GM18517 (cell line): ENCODE data around the gene TMEM38A.

ENCODE experiments used
- ATAC-seq: cut with Tn5 transposase; IDR thresholded peaks from one replicate; pipeline ENCODE4 v1.9.1; 2021; ENCODE audit warnings: mild to moderate bottlenecking, moderate library complexity; ENCODE audit not compliant: unreplicated experiment

The TMEM38A gene, protein sequence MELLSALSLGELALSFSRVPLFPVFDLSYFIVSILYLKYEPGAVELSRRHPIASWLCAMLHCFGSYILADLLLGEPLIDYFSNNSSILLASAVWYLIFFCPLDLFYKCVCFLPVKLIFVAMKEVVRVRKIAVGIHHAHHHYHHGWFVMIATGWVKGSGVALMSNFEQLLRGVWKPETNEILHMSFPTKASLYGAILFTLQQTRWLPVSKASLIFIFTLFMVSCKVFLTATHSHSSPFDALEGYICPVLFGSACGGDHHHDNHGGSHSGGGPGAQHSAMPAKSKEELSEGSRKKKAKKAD

GRCh38 chr19:16660763-16661479 lies at the start of gene TMEM38A:
Gene TMEM38A (plus strand): TSS chr19:16661139. CDS start chr19:16661218, 79 bp downstream.
- peak; percentile 8 for ATAC-seq

DNA sequence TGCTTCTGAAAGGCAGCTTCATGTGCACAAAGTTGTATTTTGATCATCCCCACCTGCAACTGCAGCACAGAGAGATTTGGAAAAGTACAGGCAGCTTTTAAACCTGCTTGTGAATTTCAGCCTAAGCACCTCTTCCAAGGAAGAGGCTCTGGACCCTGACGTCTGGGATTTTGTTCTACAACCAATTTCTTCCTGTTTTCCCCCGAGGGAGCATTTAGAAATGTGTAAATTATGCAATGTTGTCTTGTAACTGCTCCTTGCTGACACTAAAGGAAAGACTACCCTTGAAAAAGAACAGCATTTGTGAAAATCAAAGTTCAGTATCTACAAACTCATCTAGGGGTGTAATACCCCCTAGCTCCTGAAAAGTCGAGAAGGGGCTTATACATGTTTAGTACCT lies 48.3 kb upstream of the TMEM38A start:
- ATAC-seq, result no peak

- ATAC-seq, result no peak
These were observed 47.1 kb upstream of the TMEM38A start for GRCh38 chr19:16613841-16614240.

DNA sequence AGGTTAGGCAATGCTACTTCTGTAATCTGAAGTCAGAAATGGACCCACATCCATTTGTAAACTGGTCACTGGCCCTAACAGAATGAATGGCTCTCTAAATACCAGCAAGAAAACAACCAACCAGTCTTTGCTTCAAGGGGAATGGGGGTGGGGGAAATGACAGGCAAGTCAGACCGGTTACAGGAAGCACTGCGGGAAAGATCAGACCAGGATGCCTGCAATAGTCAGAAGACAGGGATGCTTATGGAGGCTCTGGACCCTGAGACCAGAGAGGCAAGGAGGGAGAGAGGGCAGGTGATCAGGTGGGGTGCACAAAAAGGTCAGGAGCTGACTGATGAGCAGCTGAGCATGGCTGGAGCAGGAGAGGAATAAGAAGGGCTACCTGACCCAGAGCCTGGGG lies 46.0 kb upstream of the TMEM38A start:
- ATAC-seq, result no peak

- ATAC-seq, result no peak
These were observed 45.1 kb upstream of the TMEM38A start for GRCh38 chr19:16615808-16616207.

DNA sequence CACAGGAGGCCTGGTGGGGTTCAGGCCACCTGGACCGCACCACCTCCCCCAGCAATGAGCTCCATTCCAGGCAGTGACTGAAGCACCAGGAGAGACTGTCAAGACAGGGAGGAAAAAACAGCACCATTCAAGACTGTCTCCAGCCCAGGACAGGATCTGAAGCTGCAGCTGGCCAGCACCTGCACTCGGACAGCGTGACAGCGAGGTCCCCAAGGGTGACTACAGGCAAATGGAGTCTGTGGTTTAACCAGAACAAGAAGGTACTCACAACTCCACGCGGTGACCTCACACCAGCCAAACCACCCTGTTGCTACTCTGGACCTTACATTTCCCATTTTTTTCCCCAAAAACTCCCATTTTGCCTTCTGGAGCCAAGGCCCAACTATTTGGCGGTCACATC lies 42.7 kb upstream of the TMEM38A start:
- no peak for ATAC-seq

- ATAC-seq, result no peak
These were observed 41.5 kb upstream of the TMEM38A start for GRCh38 chr19:16619457-16619856.

DNA sequence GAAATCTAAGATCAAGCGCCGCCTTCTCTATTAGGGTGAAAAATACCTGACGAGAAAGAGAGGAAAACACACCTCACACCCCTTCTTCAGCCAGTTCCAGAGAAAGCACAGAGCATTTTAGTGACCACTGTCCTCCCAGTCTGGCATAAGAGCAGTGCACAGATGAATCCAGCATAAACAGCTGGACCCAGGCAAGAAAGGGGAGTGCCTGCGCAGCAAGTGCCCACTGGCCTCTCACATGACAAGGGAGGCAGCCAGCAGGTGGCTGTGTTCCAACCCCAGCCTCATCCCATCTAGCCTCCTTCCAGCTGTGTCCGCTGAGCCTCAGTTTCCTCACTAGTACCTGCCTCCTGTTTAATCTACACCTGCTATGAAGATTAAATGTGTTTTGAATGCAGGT lies 40.9 kb upstream of the TMEM38A start:
- no peak for ATAC-seq

DNA sequence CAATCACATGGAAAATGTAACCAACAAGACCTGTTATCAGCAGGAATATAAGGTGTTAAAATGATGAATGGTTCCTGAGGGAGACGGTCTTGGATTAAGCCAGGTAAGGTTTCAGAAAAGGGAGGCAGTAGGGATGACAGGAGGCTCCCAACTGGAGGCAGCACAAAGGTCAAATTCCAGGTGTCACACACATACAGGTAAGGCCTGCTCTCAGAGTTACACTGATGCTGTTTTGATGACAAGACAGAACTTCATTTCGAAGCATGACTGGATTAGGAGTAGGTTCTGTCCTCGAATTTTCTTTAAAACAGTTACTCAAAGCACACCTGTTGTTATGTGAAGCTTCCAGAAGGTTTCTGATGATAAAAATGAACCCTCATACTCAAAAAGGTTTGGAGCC lies 40.4 kb upstream of the TMEM38A start:
- ATAC-seq, result no peak

- ATAC-seq, result no peak
These were observed 39.7 kb upstream of the TMEM38A start for GRCh38 chr19:16621165-16621800.

DNA sequence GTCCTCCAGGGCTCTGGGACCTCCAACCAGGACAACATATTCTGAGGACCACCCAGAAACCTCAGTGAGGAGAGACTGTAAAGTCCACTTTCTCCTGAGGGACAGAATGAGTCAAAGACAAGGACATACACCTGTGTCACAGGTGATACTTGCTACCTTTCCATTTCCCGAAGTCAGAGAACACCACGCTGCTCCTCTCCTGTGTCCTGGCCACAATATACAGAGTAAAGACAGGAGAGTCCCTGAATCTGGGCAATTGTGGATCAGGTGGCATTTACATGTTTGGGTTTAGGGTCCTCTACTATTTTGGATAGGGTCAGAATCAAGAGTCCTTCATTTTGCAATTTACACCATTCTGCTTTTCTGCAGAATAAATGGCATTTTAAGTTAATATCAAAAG lies 37.9 kb upstream of the TMEM38A start:
- no peak for ATAC-seq

DNA sequence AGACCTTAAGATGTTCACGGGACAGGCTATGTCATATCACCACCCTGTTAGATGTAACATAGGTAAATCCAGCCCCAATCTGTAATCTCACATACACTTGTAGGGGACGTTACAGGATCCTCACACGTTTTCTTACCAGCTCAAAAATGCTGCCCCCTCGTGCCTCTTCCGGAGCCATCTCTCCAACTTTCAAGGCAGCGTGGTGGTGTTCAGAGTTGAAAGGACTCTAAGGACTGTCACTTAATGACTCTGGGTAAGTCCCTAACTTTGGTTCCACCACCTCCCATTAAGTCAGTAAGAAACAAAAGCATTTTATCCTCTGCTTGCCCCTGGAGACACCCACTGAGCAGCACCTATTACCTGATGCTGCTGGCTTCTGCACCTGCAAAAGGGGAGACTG lies 37.4 kb upstream of the TMEM38A start:
- ATAC-seq, result no peak

- ATAC-seq, result no peak
These were observed 36.7 kb upstream of the TMEM38A start for GRCh38 chr19:16624236-16624635.

- no peak for ATAC-seq
These were observed 35.6 kb upstream of the TMEM38A start for GRCh38 chr19:16625163-16625958.

- no peak for ATAC-seq
These were observed 34.1 kb upstream of the TMEM38A start for GRCh38 chr19:16626796-16627192.

GRCh38 chr19:16627193-16627927 lies 33.6 kb upstream of the TMEM38A start:
- no peak for ATAC-seq

DNA sequence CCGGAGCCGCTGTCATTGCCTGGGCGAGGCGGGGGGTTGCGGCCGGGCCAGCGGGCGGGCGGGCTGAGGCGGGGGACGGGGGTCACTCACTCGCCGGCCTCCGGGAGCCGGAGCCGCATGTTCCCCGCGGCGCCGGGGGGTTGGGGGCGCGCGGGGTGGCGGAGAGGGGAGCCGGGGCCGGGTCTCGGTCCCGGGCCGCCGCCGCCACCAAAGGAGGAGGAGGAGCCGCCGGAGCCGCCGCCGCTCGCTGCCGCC lies 33.1 kb upstream of the TMEM38A start:
- no peak for ATAC-seq

DNA sequence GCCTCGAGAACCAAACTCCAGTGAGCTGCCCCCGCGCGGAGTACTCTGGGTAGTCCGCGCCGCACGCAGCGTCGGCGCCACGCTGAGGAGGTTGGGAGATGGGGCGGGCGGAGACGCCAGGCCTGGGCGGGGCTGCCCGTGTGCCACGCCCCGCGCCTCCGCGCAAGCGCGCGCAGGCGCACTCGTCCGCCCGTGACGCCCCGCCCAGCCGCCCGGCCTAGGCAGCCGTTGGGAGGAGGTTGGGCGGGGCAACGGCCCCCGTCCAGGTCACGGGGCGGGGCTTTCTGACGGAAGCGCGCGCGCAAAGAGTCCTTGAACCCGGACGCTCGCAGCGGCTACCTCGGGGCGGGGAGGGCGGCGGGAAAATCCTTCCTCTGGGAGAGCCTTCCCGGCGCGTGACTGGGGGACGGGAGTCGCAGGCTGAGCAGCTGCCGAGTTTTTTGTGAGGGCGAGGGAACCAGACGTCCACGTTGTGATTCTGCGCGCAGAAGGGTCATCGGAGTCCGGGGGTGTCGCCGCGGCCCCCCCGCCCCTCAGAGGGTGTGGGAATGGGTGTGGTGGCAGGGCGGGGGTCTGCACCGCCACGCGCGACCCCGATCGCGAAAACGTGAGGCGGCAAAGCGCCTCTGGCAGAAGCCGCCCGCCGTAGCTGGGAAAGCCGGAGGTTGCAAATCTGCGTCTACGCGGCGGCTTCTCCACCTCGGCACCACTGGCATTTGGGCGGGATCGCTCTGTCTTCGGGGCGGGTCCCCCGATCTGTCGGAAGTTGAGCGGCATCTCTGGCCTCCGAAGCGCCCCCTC lies 32.6 kb upstream of the TMEM38A start, which contains the start of gene MED26:
Gene MED26 (minus strand): TSS at position 22 of the 801 bp plus-strand sequence. CDS start 261 bp downstream, outside the sequence.
- ATAC-seq, result peak; percentile 60

GRCh38 chr19:16628984-16629691 lies 31.8 kb upstream of the TMEM38A start:
- no peak for ATAC-seq
